Measurements from ENCODE around the gene MUC6. TPM values are rescaled to one million over a fixed set of nuclear protein-coding genes. Genes with fewer than 3 reads are reported as not detected.

Gene MUC6
- total RNA-seq, 4 donors from 2014 or later, result under 0.01 to 2.7 (median under 0.01) TPM; not detected in 1

GRCh38 chr11:1037506-1038055 lies 1.1 kb upstream of the MUC6 start:
- no peaks in the 10 kb centered on the region for H3K4me1 ChIP-seq
- WGBS, 2 donors, result 68 to 71% methylated on average over 19 to 21 of the region's 26 CpGs
- no peak overlapping the region for H3K4me3 ChIP-seq
- DNase-seq (ENCODE audit: low spot score in 2 of 2), result no peak
- H3K27me3 ChIP-seq, result peaks cover 0 to 54% of the 10 kb centered on the region in 2 donors
- no peak for TF ChIP-seq EP300 (IDR thresholded peaks at IDR 0.05)
- TF ChIP-seq CTCF (IDR thresholded peaks at IDR 0.05), result no peak
- no peak overlapping the region for H3K27ac ChIP-seq
- no peaks in the 10 kb centered on the region for H3K9me3 ChIP-seq
- no peaks in the 10 kb centered on the region for H3K36me3 ChIP-seq

DNA sequence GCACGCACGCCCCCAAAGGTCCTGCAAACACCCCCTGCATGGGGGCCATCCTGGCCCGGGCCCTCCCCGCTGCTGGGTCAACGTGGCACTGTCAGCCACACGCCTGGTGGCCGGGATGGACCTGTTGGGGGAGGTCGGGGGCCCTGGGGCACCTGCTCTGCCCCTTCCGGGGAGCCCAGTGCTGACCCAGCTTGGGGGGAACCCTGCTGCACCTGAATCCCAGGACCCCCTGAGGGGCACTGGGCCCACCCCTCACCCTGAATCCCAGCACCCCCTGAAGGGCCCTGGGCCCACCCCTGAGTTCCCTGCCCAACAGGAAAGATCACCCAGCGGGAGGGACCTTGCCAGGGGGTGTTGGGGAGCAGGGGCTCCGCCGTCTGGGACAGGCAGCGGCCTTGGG lies 413 bp upstream of the MUC6 start:
- Histone ChIP-seq H3K36me3 (no peaks in the 10 kb centered on the region), H3K27me3 (peaks cover 0 to 47% of the 10 kb centered on the region in 2 donors), H3K4me3 (no peak overlapping the region), H3K27ac (no peak overlapping the region), H3K9me3 (no peaks in the 10 kb centered on the region), H3K4me1 (no peaks in the 10 kb centered on the region)
- WGBS, 2 donors, result 59 to 70% methylated on average over 6 to 10 of the region's 13 CpGs
- no peak for DNase-seq (ENCODE audit: low spot score in 2 of 2)
- TF ChIP-seq CTCF (IDR thresholded peaks at IDR 0.05) (no peak), POLR2A (IDR thresholded peaks at IDR 0.05) (no peak), EP300 (IDR thresholded peaks at IDR 0.05) (no peak)

DNA sequence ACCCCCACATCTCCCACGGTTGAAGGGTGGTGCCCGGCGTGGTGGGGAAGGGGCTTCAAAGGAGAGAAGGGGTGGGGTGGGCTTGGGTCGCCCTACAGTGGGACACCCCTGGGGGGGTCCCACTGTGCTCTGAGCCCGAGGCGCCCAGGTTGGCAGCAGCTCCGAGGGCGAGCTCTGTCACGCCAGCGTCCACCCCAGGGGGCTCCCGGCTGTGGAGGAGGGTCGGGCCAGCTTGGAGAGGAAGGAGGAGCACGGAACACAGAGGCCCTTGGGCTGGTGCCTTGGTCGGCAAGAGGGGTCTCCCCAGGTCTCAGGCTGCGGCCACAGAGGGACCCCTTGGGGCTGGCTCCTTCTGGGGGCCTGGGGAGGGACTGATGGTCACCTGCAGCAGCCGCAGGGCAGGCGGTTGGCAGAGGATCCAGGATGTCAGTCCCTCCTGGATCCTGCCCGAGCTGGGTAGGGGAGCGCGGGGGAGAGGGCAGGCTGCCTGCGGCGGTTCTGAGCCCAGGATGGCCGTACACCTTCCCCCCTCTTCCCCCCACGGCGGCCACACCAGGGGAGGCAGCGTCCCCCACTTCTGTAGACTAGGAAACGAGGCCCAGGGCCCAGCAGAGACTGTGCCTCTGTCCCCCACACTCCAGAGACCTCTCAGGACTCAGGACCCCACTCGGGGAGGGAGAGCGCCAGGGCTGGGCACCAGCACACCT lies 788 bp downstream of the MUC6 start:
- TF ChIP-seq EP300 (IDR thresholded peaks at IDR 0.05), result no peak
- TF ChIP-seq CTCF (IDR thresholded peaks at IDR 0.05), result no peak
- WGBS, 2 donors, result 69 to 84% methylated on average over 15 to 26 of the region's 29 CpGs
- H3K4me3 ChIP-seq, result no peak overlapping the region
- DNase-seq (ENCODE audit: low spot score in 2 of 2), result no peak
- H3K9me3 ChIP-seq, result no peaks in the 10 kb centered on the region
- no peak overlapping the region for H3K27ac ChIP-seq
- H3K36me3 ChIP-seq, result no peaks in the 10 kb centered on the region
- H3K27me3 ChIP-seq, result peaks cover 0 to 35% of the 10 kb centered on the region in 2 donors
- H3K4me1 ChIP-seq, result no peaks in the 10 kb centered on the region

GRCh38 chr11:1034456-1035295 lies 1.8 kb downstream of the MUC6 start:
- no peak for DNase-seq (ENCODE audit: low spot score in 2 of 2)
- H3K36me3 ChIP-seq, result no peaks in the 10 kb centered on the region
- no peaks in the 10 kb centered on the region for H3K9me3 ChIP-seq
- peaks cover 0 to 28% of the 10 kb centered on the region in 2 donors for H3K27me3 ChIP-seq
- H3K4me3 ChIP-seq, result no peak overlapping the region
- no peak overlapping the region for H3K27ac ChIP-seq
- no peaks in the 10 kb centered on the region for H3K4me1 ChIP-seq
- WGBS, 2 donors, result 68 to 71% methylated on average over 21 to 36 of the region's 39 CpGs
- TF ChIP-seq EP300 (IDR thresholded peaks at IDR 0.05) (no peak), POLR2A (IDR thresholded peaks at IDR 0.05) (no peak), CTCF (IDR thresholded peaks at IDR 0.05) (no peak)

DNA sequence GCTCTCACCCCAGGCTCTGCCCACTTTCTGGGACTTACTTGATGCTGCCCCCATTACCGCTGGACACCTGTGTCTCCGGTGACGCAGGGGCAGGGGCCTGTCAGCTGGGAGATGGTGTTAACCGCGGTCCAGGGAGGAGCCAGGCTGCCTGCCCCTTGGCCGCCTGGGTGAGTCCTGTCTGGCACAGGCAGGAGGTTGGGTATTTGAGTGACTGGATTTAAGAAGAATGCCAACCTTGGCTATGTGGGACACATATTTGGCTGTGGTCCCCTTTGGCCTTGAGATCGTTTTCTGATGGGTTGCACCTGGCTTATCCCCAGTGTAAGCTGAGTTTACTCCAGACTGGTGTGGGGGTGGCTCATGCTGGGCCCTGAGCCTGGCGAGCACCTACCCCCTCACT lies 2.5 kb downstream of the MUC6 start:
- no peak overlapping the region for H3K4me3 ChIP-seq
- no peak overlapping the region for H3K27ac ChIP-seq
- DNase-seq (ENCODE audit: low spot score in 2 of 2), result no peak
- peaks cover 0 to 28% of the 10 kb centered on the region in 2 donors for H3K27me3 ChIP-seq
- H3K4me1 ChIP-seq, result no peaks in the 10 kb centered on the region
- no peaks in the 10 kb centered on the region for H3K36me3 ChIP-seq
- no peaks in the 10 kb centered on the region for H3K9me3 ChIP-seq
- 83 to 91% methylated on average over 8 of the region's 8 CpGs for WGBS, 2 donors
- TF ChIP-seq CTCF (IDR thresholded peaks at IDR 0.05), result no peak
- TF ChIP-seq POLR2A (IDR thresholded peaks at IDR 0.05), result no peak
